Esophagus squamous epithelium (tissue), 5 donors: ENCODE measurements around the gene VKORC1L1. TPM values are rescaled to one million over a fixed set of nuclear protein-coding genes. Genes with fewer than 3 reads are reported as not detected.
"Not testable (repeated sequence)": the region's sequence is repeated elsewhere in the genome, so short reads cannot be mapped to it uniquely, and the experiment has no call there.

Source experiments
- DNase-seq: peaks from one replicate; lab custom pipeline; 2025; lab: John Stamatoyannopoulos, UW
- H3K27ac ChIP-seq, 4 donors: fragments of 200-600 bp; sonication (generic); one replicate each; pipeline ENCODE4 v1.5.1; 2016 to 2019; ENCODE audit warnings: mild to moderate bottlenecking in 1 of 4
- H3K27me3 ChIP-seq, 4 donors: fragments of 200-600 bp; sonication (generic); 1 replicate in 3 of 4; 2 replicates in 1 of 4; pipeline versions ENCODE4 v1.5.1 to v1.6.0; 2017 to 2021; ENCODE audit warnings: antibody characterized with exemption in 1 of 4
- H3K36me3 ChIP-seq, 3 donors: fragments of 200-600 bp; sonication (generic); one replicate each; pipeline ENCODE4 v1.5.1; 2016 to 2019
- H3K4me1 ChIP-seq, 3 donors: fragments of 200-600 bp; sonication (generic); one replicate each; pipeline ENCODE4 v1.5.1; 2017 to 2019
- H3K4me3 ChIP-seq, 4 donors: fragments of 200-600 bp; sonication (generic); 1 replicate in 3 of 4; 2 replicates in 1 of 4; pipeline ENCODE4 v1.5.1; 2016 to 2019; ENCODE audit warnings: mild to moderate bottlenecking in 2 of 4, moderate library complexity in 1 of 4
- H3K9me3 ChIP-seq, 3 donors: fragments of 200-600 bp; sonication (generic); one replicate each; pipeline ENCODE4 v1.5.1; 2016 to 2019
- POLR2A ChIP-seq, 4 donors: fragments of 450-650 bp; IDR thresholded peaks; one replicate each; pipeline ENCODE4 v1.6.1; 2017; ENCODE audit warnings: antibody characterized with exemption in 4 of 4, mild to moderate bottlenecking in 4 of 4, moderate library complexity in 3 of 4
- WGBS, 2 donors: methylation state at CpG; one replicate each; pipeline ENCODE4 v1.1.5; 2018; 5-methylcytosine and 5-hydroxymethylcytosine counted together
- intact Hi-C: fragments of 100-400 bp; cut with DNase I; formaldehyde crosslinking; loops from one replicate; pipeline ENCODE4 v1.15.0; 2022
- total RNA-seq, 4 donors: library from RNA; depleted of rRNA; stranded (reverse); fragments of >200 nt; gene quantifications; one replicate each; pipeline ENCODE4 v1.1.0, GENCODE V29; 2016
- TF ChIP-seq, protein P1 (sequence below), 6 experiments: fragments of 450-650 bp in 4 of 6; fragments of 200-600 bp in 2 of 6; sonication (generic) in 2 of 6; IDR thresholded peaks; one replicate each; pipeline ENCODE4 v1.5.1; 2016 to 2019; ENCODE audit warnings: antibody characterized with exemption in 6 of 6, mild to moderate bottlenecking in 4 of 6, moderate library complexity in 4 of 6
- donor health status: DM: yes; HTN: yes; CAD: no.

VKORC1L1 gene
- total RNA-seq, 4 donors from 2014 or later = 7.2 to 18.5 (median 11.2) TPM

DNA sequence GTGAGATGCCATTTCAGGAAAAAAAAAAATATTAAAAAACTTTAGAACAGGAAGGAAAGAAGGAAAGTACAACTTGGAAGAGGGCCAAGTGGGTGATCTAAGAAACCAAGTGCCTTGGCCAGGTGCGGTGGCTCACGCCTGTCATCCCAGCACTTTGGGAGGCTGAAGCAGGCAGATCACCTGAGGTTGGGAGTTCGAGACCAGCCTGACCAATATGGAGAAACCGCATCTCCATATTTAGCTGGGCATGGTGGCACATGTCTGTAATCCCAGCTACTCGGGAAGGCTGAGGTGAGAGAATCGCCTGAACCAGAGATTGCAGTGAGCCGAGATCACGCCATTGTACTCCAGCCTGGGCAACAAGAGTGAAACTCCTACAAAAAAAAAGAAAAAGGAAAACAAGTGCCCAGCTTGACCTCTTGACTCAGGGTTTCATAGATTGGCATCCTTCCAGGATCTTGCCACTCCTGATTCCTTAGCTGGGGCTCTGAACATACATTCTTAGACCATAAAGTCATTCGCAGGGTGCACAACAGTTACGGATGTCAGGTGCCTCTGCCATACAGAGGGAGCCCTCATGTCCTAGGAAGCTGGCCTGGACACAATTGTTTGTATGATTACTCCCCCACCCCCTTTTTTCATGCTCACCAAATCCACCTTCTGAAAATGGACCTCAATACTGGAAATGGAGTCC, 111.2 kb downstream of the VKORC1L1 start:
- H3K4me1 ChIP-seq = peaks cover 13 to 42% (median 18%) of the 10 kb centered on the region in 3 donors
- H3K9me3 ChIP-seq = no peaks in the 10 kb centered on the region
- DNase-seq = no peak
- intact Hi-C loops = no loop called here
- no peak overlapping the region for H3K27ac ChIP-seq
- WGBS, 2 donors = 76 to 89% methylated on average over 10 of the region's 10 CpGs
- H3K27me3 ChIP-seq = no peaks in the 10 kb centered on the region
- H3K4me3 ChIP-seq = no peak overlapping the region
- H3K36me3 ChIP-seq = peaks cover 0 to 10% (median 0%) of the 10 kb centered on the region in 3 donors
- no peak for TF ChIP-seq POLR2A (IDR thresholded peaks at IDR 0.05)
- TF ChIP-seq, protein P1, sequence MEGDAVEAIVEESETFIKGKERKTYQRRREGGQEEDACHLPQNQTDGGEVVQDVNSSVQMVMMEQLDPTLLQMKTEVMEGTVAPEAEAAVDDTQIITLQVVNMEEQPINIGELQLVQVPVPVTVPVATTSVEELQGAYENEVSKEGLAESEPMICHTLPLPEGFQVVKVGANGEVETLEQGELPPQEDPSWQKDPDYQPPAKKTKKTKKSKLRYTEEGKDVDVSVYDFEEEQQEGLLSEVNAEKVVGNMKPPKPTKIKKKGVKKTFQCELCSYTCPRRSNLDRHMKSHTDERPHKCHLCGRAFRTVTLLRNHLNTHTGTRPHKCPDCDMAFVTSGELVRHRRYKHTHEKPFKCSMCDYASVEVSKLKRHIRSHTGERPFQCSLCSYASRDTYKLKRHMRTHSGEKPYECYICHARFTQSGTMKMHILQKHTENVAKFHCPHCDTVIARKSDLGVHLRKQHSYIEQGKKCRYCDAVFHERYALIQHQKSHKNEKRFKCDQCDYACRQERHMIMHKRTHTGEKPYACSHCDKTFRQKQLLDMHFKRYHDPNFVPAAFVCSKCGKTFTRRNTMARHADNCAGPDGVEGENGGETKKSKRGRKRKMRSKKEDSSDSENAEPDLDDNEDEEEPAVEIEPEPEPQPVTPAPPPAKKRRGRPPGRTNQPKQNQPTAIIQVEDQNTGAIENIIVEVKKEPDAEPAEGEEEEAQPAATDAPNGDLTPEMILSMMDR (IDR thresholded peaks at IDR 0.05) = no peak

DNA sequence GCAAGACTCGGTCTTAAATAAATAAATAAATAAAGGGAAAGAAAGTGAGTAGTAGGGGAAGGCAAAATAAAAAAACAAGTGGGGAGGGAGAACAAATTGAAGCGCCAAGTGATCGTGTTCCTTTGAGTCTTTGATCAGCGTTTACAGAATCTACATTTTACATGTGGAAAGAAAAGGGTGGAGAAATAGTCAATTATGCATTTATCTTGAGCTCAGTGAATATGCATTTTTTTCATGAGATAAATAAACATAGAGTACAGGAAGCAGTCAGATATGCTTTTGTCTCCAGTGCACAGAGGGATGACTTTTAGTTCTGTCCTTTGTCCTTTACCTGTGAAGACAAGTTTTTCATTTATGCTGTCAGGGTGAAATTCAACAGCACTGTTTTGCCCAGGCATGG, 115.2 kb downstream of the VKORC1L1 start:
- H3K27ac ChIP-seq = peak overlapping the region in 1 of 4 donors; percentile 29
- WGBS, 2 donors = 12 to 37% methylated on average over 4 of the region's 4 CpGs
- intact Hi-C loops = no loop called here

DNA sequence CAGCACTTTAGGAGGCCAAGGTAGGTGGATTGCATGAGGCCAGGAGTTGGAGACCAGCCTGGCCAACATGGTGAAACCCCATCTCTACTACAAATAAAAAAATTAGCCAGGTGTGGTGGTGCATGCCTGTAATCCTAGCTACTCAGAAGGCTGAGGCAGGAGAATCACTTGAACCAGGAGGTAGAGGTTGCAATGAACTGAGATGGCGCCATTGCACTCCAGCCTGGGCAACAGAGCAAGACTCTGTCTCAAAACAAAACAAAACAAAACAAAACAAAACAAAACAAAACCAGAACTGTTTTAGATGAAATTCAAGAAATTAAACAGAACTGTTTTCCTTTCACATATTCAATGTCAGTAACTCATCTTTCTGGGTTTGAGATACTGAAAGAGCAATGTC, 115.6 kb downstream of the VKORC1L1 start:
- H3K4me3 ChIP-seq, H3K27me3 ChIP-seq, intact Hi-C loops, H3K27ac ChIP-seq, DNase-seq, H3K36me3 ChIP-seq, H3K9me3 ChIP-seq: not testable (repeated sequence)
- H3K4me1 ChIP-seq = peaks cover 0 to 19% (median 0%) of the 10 kb centered on the region in 3 donors
- 92 to 93% methylated on average over 1 of the region's 1 CpG for WGBS, 2 donors

More for the DNA sequence above, 115.2 kb downstream of the VKORC1L1 start:
- Histone ChIP-seq H3K27me3 (no peaks in the 10 kb centered on the region), H3K4me3 (no peak overlapping the region), H3K36me3 (no peaks in the 10 kb centered on the region), H3K4me1 (peaks cover 0 to 19% (median 0%) of the 10 kb centered on the region in 3 donors), H3K9me3 (no peaks in the 10 kb centered on the region)
- DNase-seq = no peak
- TF ChIP-seq, protein P1 (IDR thresholded peaks at IDR 0.05) = no peak
- no peak for TF ChIP-seq POLR2A (IDR thresholded peaks at IDR 0.05)

DNA sequence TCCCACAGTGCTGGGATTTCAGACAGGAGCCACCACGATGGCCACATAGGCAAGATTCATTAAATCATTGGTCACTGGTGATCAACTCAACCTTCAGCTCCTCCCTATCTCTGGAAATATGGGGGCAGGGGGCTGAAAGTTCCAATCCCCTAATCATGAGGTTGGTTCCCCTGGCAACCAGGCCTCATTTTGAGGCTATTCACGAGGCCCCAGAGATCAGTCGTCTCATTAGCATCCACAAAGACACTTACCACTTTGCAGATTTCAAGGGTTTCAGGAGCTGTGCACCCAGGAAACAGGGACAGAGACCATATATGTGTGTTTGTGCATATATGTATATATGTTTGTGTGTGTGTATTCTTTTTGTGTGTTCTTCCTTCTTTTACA, 116.8 kb downstream of the VKORC1L1 start:
- H3K4me1 ChIP-seq = peaks cover 0 to 19% (median 0%) of the 10 kb centered on the region in 3 donors
- DNase-seq = no peak
- H3K9me3 ChIP-seq = no peaks in the 10 kb centered on the region
- H3K4me3 ChIP-seq = no peak overlapping the region
- H3K27me3 ChIP-seq = no peaks in the 10 kb centered on the region
- no peaks in the 10 kb centered on the region for H3K36me3 ChIP-seq
- H3K27ac ChIP-seq = no peak overlapping the region
- TF ChIP-seq POLR2A (IDR thresholded peaks at IDR 0.05) = no peak
- TF ChIP-seq, protein P1 (IDR thresholded peaks at IDR 0.05) = no peak
- 79 to 90% methylated on average over 2 to 3 of the region's 3 CpGs for WGBS, 2 donors
- intact Hi-C loops = no loop called here

DNA sequence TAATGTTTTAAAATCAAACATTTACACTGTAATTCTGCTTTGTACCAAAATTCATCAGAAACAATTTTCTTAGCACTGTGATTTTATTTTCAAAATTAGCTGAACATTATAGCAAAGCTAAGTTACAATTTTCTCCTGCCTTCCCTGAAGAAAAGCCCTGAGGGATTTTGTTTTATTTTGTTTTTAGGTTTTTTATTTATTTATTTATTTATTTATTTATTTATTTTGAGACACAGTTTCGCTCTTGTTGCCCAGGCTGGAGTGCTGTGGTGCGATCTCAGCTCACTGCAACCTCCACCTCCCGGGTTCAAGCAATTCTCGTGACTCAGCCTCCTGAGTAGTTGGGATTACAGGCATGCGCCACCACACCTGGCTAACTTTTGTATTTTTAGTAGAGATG, 119.0 kb downstream of the VKORC1L1 start:
- H3K27me3 ChIP-seq, H3K9me3 ChIP-seq, intact Hi-C loops, H3K4me3 ChIP-seq, DNase-seq, H3K36me3 ChIP-seq: not testable (repeated sequence)
- Histone ChIP-seq H3K4me1 (peaks cover 0 to 19% (median 0%) of the 10 kb centered on the region in 3 donors), H3K27ac (peak overlapping the region in 2 of 4 donors; percentile 28 to 52)
- 84 to 89% methylated on average over 5 of the region's 5 CpGs for WGBS, 2 donors

DNA sequence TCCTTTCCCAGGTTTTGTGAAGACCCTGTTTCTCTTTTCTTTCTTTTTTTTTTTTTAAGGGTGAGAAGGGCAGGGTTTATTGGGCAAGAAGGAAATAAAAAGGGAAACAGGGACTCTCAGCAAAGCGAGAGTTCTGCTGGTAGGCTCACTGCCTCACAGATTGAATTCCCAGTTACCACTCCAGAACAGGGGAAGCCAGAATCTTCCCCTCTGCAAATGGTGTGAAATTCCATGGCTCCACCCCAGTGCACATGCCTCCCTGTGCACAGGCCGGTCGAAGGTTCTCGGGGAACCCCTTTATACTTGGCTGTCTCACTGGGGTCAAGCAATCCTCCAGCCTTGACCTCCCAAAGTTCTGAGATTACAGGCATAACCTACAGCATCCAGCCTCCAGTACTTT, 119.7 kb downstream of the VKORC1L1 start:
- 81 to 92% methylated on average over 4 of the region's 4 CpGs for WGBS, 2 donors
- Histone ChIP-seq H3K4me3 (no peak overlapping the region), H3K27me3 (no peaks in the 10 kb centered on the region), H3K36me3 (no peaks in the 10 kb centered on the region), H3K4me1 (peaks cover 0 to 18% (median 0%) of the 10 kb centered on the region in 3 donors), H3K9me3 (no peaks in the 10 kb centered on the region), H3K27ac (no peak overlapping the region)
- no peak for DNase-seq
- intact Hi-C loops = no loop called here
- TF ChIP-seq POLR2A (IDR thresholded peaks at IDR 0.05) = no peak
- TF ChIP-seq, protein P1 (IDR thresholded peaks at IDR 0.05) = no peak

DNA sequence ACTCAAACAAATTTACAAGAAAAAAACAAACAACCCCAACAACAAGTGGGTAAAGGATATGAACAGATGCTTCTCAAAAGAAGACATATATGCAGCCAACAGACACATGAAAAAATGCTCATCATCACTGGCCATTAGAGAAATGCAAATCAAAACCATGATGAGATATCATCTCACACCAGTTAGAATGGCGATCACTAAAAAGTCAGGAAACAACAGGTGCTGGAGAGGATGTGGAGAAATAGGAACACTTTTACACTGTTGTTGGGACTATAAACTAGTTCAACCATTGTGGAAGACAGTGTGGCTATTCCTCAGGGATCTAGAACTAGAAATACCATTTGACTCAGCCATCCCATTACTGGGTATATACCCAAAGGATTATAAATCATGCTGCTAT, 122.1 kb downstream of the VKORC1L1 start:
- WGBS, 2 donors = 0 to 67% methylated on average over 1 of the region's 1 CpG
- H3K27me3 ChIP-seq = not testable (repeated sequence)

DNA sequence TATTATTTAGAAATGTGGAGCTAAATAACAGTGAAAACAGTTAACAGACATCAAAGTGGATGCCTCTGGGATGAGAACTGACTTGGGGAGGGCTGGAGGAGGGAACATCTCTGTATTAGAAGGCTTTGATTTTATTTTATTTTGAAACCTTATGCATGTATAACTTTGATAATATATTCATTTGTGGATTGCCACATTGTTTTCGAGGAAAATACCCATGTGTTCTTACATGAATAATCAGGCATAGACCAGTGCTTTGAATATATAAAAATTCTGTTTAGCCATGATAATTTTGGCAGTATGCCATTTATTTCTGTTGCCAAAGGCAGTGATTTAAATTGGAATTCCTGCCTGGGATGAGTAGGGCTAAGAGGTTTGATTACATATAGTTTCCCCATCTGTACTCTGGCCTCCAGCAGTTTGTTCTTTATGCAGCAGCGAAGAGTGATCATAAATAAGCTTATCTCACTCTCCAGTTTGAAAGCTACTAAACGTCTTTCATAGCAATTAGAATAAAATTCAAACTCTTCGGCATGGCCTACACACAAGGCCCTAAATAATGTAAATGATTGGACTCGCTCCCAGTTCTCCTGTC, 128.0 kb downstream of the VKORC1L1 start:
- H3K36me3 ChIP-seq, H3K9me3 ChIP-seq, H3K27ac ChIP-seq, DNase-seq, H3K4me3 ChIP-seq, H3K27me3 ChIP-seq, H3K4me1 ChIP-seq, intact Hi-C loops: not testable (repeated sequence)
- WGBS, 2 donors = 29 to 53% methylated on average over 1 of the region's 5 CpGs

More for the DNA sequence above, 122.1 kb downstream of the VKORC1L1 start:
- H3K4me1 ChIP-seq, H3K27ac ChIP-seq, H3K9me3 ChIP-seq, intact Hi-C loops, H3K36me3 ChIP-seq, H3K4me3 ChIP-seq, DNase-seq: not testable (repeated sequence)
